T-helper 17 cell (primary cell): ENCODE results near the gene UBA1. TPM values are rescaled to one million over a fixed set of nuclear protein-coding genes. Genes with fewer than 3 reads are reported as not detected.

Source experiments
- ATAC-seq: fragments of 150-1000 bp; cut with Tn5 transposase; 2 replicates; pipeline ENCODE4 v1.10.0; 2021; ENCODE audit warnings: mild to moderate bottlenecking, moderate library complexity
- DNase-seq, 3 donors: peaks; one replicate each; pipeline versions ENCODE4 v3.0.0 to v3.0.0-alpha.2; 2020 to 2021
- H3K9me3 ChIP-seq: one replicate; pipeline ENCODE4 v1.7.0; 2013; ENCODE audit warnings: low read length, mild to moderate bottlenecking; ENCODE audit not compliant: control insufficient read depth, poor library complexity, severe bottlenecking
- H3K27ac Mint-ChIP-seq: one replicate; pipeline ENCODE4 v1.8.0; 2022; ENCODE audit warnings: mild to moderate bottlenecking, moderate library complexity, mixed read lengths
- H3K27me3 Mint-ChIP-seq: one replicate; pipeline ENCODE4 v1.8.0; 2022; ENCODE audit warnings: mixed read lengths
- H3K36me3 Mint-ChIP-seq: one replicate; pipeline ENCODE4 v1.8.0; 2022; ENCODE audit warnings: low read depth, mixed read lengths
- H3K4me1 Mint-ChIP-seq: one replicate; pipeline ENCODE4 v1.8.0; 2022; ENCODE audit warnings: mild to moderate bottlenecking, mixed read lengths
- H3K4me3 Mint-ChIP-seq: one replicate; pipeline ENCODE4 v1.8.0; 2022; ENCODE audit warnings: mild to moderate bottlenecking, moderate library complexity, mixed read lengths
- total RNA-seq, 4 donors: library from RNA in 2 of 4; stranded (reverse) in 2 of 4; gene quantifications; one replicate each; pipeline ENCODE4 v1.2.3 and lab custom pipeline; 2022 to 2026

UBA1 gene
- total RNA-seq, 2 donors from 2014 or later, result 109 to 112 TPM

GRCh38 chrX:47200385-47201150, 6.9 kb downstream of the UBA1 start:
- no peaks in the 10 kb centered on the region for H3K27me3 Mint-ChIP-seq
- H3K36me3 Mint-ChIP-seq, result no peaks in the 10 kb centered on the region
- H3K4me3 Mint-ChIP-seq, result no peak overlapping the region
- DNase-seq (no peak), ATAC-seq (no peak)
- peak overlapping the region; percentile 73 for H3K27ac Mint-ChIP-seq
- H3K9me3 ChIP-seq, result no peaks in the 10 kb centered on the region
- peaks cover 15% of the 10 kb centered on the region for H3K4me1 Mint-ChIP-seq

- no peaks in the 10 kb centered on the region for H3K9me3 ChIP-seq
- no peak overlapping the region for H3K4me3 Mint-ChIP-seq
- ATAC-seq, result no peak
- no peak for DNase-seq
- peaks cover 7% of the 10 kb centered on the region for H3K4me1 Mint-ChIP-seq
- peak overlapping the region; percentile 57 for H3K27ac Mint-ChIP-seq
- H3K36me3 Mint-ChIP-seq, result no peaks in the 10 kb centered on the region
- H3K27me3 Mint-ChIP-seq, result no peaks in the 10 kb centered on the region
Observed at GRCh38 chrX:47201345-47201944, 7.8 kb downstream of the UBA1 start.

GRCh38 chrX:47202316-47202715, 8.7 kb downstream of the UBA1 start:
- no peaks in the 10 kb centered on the region for H3K27me3 Mint-ChIP-seq
- H3K4me3 Mint-ChIP-seq, result no peak overlapping the region
- H3K4me1 Mint-ChIP-seq, result no peaks in the 10 kb centered on the region
- H3K9me3 ChIP-seq, result no peaks in the 10 kb centered on the region
- no peak for DNase-seq
- H3K27ac Mint-ChIP-seq, result no peak overlapping the region
- H3K36me3 Mint-ChIP-seq, result no peaks in the 10 kb centered on the region
- ATAC-seq, result no peak

GRCh38 chrX:47202877-47203276, 9.2 kb downstream of the UBA1 start:
- H3K4me1 Mint-ChIP-seq, result no peaks in the 10 kb centered on the region
- H3K27me3 Mint-ChIP-seq, result no peaks in the 10 kb centered on the region
- no peaks in the 10 kb centered on the region for H3K9me3 ChIP-seq
- no peaks in the 10 kb centered on the region for H3K36me3 Mint-ChIP-seq
- ATAC-seq, result no peak
- no peak for DNase-seq
- no peak overlapping the region for H3K27ac Mint-ChIP-seq
- no peak overlapping the region for H3K4me3 Mint-ChIP-seq

- no peak overlapping the region for H3K27ac Mint-ChIP-seq
- ATAC-seq (no peak), DNase-seq (no peak)
- no peaks in the 10 kb centered on the region for H3K36me3 Mint-ChIP-seq
- no peaks in the 10 kb centered on the region for H3K4me1 Mint-ChIP-seq
- H3K9me3 ChIP-seq, result no peaks in the 10 kb centered on the region
- H3K27me3 Mint-ChIP-seq, result no peaks in the 10 kb centered on the region
- no peak overlapping the region for H3K4me3 Mint-ChIP-seq
Observed at GRCh38 chrX:47204970-47205369, 11.3 kb downstream of the UBA1 start.

GRCh38 chrX:47206316-47206715, 12.7 kb downstream of the UBA1 start:
- ATAC-seq, result no peak
- DNase-seq, result no peak
- Mint-ChIP-seq H3K27me3 (no peaks in the 10 kb centered on the region), H3K36me3 (peaks cover under 1% of the 10 kb centered on the region), H3K4me1 (peaks cover under 1% of the 10 kb centered on the region), H3K27ac (no peak overlapping the region), H3K4me3 (no peak overlapping the region)
- no peaks in the 10 kb centered on the region for H3K9me3 ChIP-seq

- Mint-ChIP-seq H3K4me3 (no peak overlapping the region), H3K27me3 (no peaks in the 10 kb centered on the region), H3K27ac (no peak overlapping the region), H3K4me1 (peaks cover 6% of the 10 kb centered on the region), H3K36me3 (peaks cover 10% of the 10 kb centered on the region)
- DNase-seq (no peak), ATAC-seq (no peak)
- no peaks in the 10 kb centered on the region for H3K9me3 ChIP-seq
Observed at GRCh38 chrX:47208108-47208507, 14.5 kb downstream of the UBA1 start.

- H3K9me3 ChIP-seq, result no peaks in the 10 kb centered on the region
- Mint-ChIP-seq H3K36me3 (peaks cover 10% of the 10 kb centered on the region), H3K27ac (no peak overlapping the region), H3K4me1 (peaks cover 6% of the 10 kb centered on the region), H3K27me3 (no peaks in the 10 kb centered on the region), H3K4me3 (no peak overlapping the region)
- DNase-seq, result no peak
- no peak for ATAC-seq
Observed at GRCh38 chrX:47209508-47210238, 16.0 kb downstream of the UBA1 start.

- Mint-ChIP-seq H3K27ac (peak overlapping the region; percentile 49), H3K27me3 (no peaks in the 10 kb centered on the region), H3K36me3 (peaks cover 10% of the 10 kb centered on the region), H3K4me1 (peaks cover 6% of the 10 kb centered on the region), H3K4me3 (no peak overlapping the region)
- ATAC-seq (no peak), DNase-seq (no peak)
- H3K9me3 ChIP-seq, result no peaks in the 10 kb centered on the region
Observed at GRCh38 chrX:47210661-47211425, 17.2 kb downstream of the UBA1 start.

- DNase-seq (no peak), ATAC-seq (no peak)
- H3K27ac Mint-ChIP-seq, result peak overlapping the region; percentile 41
- H3K27me3 Mint-ChIP-seq, result no peaks in the 10 kb centered on the region
- H3K4me1 Mint-ChIP-seq, result peaks cover 21% of the 10 kb centered on the region
- no peaks in the 10 kb centered on the region for H3K9me3 ChIP-seq
- H3K4me3 Mint-ChIP-seq, result peak overlapping the region; percentile 9
- peaks cover 13% of the 10 kb centered on the region for H3K36me3 Mint-ChIP-seq
Observed at GRCh38 chrX:47212381-47213293, 19.0 kb downstream of the UBA1 start.

- DNase-seq (no peak), ATAC-seq (no peak)
- no peaks in the 10 kb centered on the region for H3K9me3 ChIP-seq
- Mint-ChIP-seq H3K27me3 (no peaks in the 10 kb centered on the region), H3K36me3 (peaks cover 13% of the 10 kb centered on the region), H3K27ac (peak overlapping the region; percentile 57), H3K4me1 (peaks cover 28% of the 10 kb centered on the region), H3K4me3 (no peak overlapping the region)
Observed at GRCh38 chrX:47214435-47215077, 20.9 kb downstream of the UBA1 start.
